H1 (cell line): ENCODE measurements around the gene NME1. TPM values are rescaled to one million over a fixed set of nuclear protein-coding genes. Genes with fewer than 3 reads are reported as not detected.

Experiments used
- CTCF ChIA-PET: fragments of 300-600 bp; sonication (Branson Sonifier 250); formaldehyde crosslinking; loops from one replicate; lab custom pipeline; 2021; ENCODE audit not compliant: partially characterized antibody; lab: Charles Lee
- POLR2A ChIA-PET: fragments of 300-600 bp; sonication (Branson Sonifier 250); formaldehyde crosslinking; loops from one replicate; lab custom pipeline; 2021; ENCODE audit warnings: inconsistent platforms; ENCODE audit not compliant: partially characterized antibody; lab: Charles Lee
- DNase-seq, 2 experiments: peaks; one replicate each; pipeline versions ENCODE4 v3.0.0 to v3.0.0-alpha.2; 2010 to 2022; ENCODE audit warnings: low spot score in 2 of 2, low read depth in 1 of 2, mixed read lengths in 1 of 2
- FAIRE-seq: peaks from 2 replicates; lab custom pipeline; 2011; peaks lifted over from hg19 to GRCh38; lab: Jason Lieb, UNC
- H2AFZ ChIP-seq: 2 replicates; pipeline ENCODE4 v1.8.1; 2012; ENCODE audit warnings: low read length, inconsistent platforms
- H2AK5ac ChIP-seq: 2 replicates; pipeline ENCODE4 v1.6.1; 2013; ENCODE audit warnings: low read depth, low read length
- H2BK120ac ChIP-seq: replicated peaks from 2 replicates; pipeline ENCODE3; 2013; ENCODE audit warnings: low read depth, low read length, inconsistent platforms
- H2BK12ac ChIP-seq: 2 replicates; pipeline ENCODE4 v1.6.1; 2013; ENCODE audit warnings: low read depth, low read length
- H2BK15ac ChIP-seq: 2 replicates; pipeline ENCODE4 v1.6.1; 2013; ENCODE audit warnings: low read length
- H2BK20ac ChIP-seq: 2 replicates; pipeline ENCODE4 v1.6.1; 2013; ENCODE audit warnings: low read length
- H2BK5ac ChIP-seq: 2 replicates; pipeline ENCODE4 v1.6.1; 2013; ENCODE audit warnings: low read depth, low read length
- H3K14ac ChIP-seq: 2 replicates; pipeline ENCODE4 v1.6.1; 2013; ENCODE audit warnings: inconsistent platforms; ENCODE audit not compliant: insufficient read length
- H3K18ac ChIP-seq: 2 replicates; pipeline ENCODE4 v1.6.1; 2013; ENCODE audit warnings: low read length; ENCODE audit errors: extremely low read depth
- H3K23ac ChIP-seq: 2 replicates; pipeline ENCODE4 v1.6.1; 2013; ENCODE audit warnings: inconsistent platforms; ENCODE audit not compliant: insufficient read length
- H3K23me2 ChIP-seq: 2 replicates; pipeline ENCODE4 v1.6.1; 2013; ENCODE audit warnings: low read depth, low read length
- H3K27ac ChIP-seq: 2 replicates; pipeline ENCODE4 v1.6.1; 2011; ENCODE audit warnings: low read depth, low read length, inconsistent platforms
- H3K27me3 ChIP-seq, 4 experiments: replicated peaks in 1 of 4; 1 replicate in 1 of 4; 2 replicates in 3 of 4; pipeline versions ENCODE4 v1.6.1 to v1.8.1; 2011 to 2013; ENCODE audit warnings: low read length in 3 of 4, mild to moderate bottlenecking in 3 of 4, inconsistent platforms in 2 of 4, mixed read lengths in 2 of 4, moderate library complexity in 1 of 4; ENCODE audit not compliant: control insufficient read depth in 3 of 4, insufficient read depth in 3 of 4; ENCODE audit errors: extremely low read depth in 1 of 4
- H3K36me3 ChIP-seq, 4 experiments: 2 replicates each; pipeline versions ENCODE4 v1.6.1 to v1.8.1; 2011 to 2013; ENCODE audit warnings: mild to moderate bottlenecking in 4 of 4, low read length in 3 of 4, moderate library complexity in 2 of 4, control low read depth in 1 of 4, inconsistent platforms in 1 of 4; ENCODE audit not compliant: insufficient read depth in 4 of 4, control insufficient read depth in 2 of 4
- H3K4ac ChIP-seq: replicated peaks from 2 replicates; pipeline ENCODE3; 2013; ENCODE audit warnings: low read length, low read depth, mixed read lengths, inconsistent platforms; ENCODE audit not compliant: insufficient read length
- H3K4me1 ChIP-seq, 4 experiments: replicated peaks in 1 of 4; 1 replicate in 1 of 4; 2 replicates in 3 of 4; pipeline versions ENCODE4 v1.6.1 to v1.8.1; 2011 to 2013; ENCODE audit warnings: low read length in 3 of 4, inconsistent platforms in 2 of 4, mixed read lengths in 1 of 4; ENCODE audit not compliant: insufficient read depth in 4 of 4, control insufficient read depth in 3 of 4
- H3K4me2 ChIP-seq, 2 experiments: 2 replicates each; pipeline versions ENCODE4 v1.6.1 to v1.8.1; 2011 to 2013; ENCODE audit warnings: low read depth in 2 of 2, low read length in 2 of 2, control low read depth in 1 of 2, inconsistent platforms in 1 of 2, mild to moderate bottlenecking in 1 of 2; ENCODE audit not compliant: insufficient read depth in 1 of 2
- H3K4me3 ChIP-seq, 4 experiments: fragments of 200-600, 300-600 bp in 1 of 4; sonication (generic), shearing (Covaris generic), sonication (Bioruptor Twin) in 1 of 4; 2 replicates each; pipeline versions ENCODE4 v1.5.1 to v1.8.1; 2011 to 2016; ENCODE audit warnings: low read length in 4 of 4, low read depth in 3 of 4, control low read depth in 2 of 4, inconsistent platforms in 2 of 4, mild to moderate bottlenecking in 2 of 4, mixed read lengths in 1 of 4, moderate library complexity in 1 of 4; ENCODE audit not compliant: insufficient read depth in 2 of 4; ENCODE audit errors: extremely low read depth in 1 of 4
- H3K56ac ChIP-seq: replicated peaks from 2 replicates; pipeline ENCODE3; 2013; ENCODE audit warnings: low read depth, mild to moderate bottlenecking, mixed read lengths, low read length, inconsistent platforms; ENCODE audit not compliant: insufficient read length
- H3K79me1 ChIP-seq: 2 replicates; pipeline ENCODE4 v1.6.1; 2013; ENCODE audit warnings: low read depth, low read length, control low read depth
- H3K79me2 ChIP-seq, 2 experiments: 2 replicates each; pipeline versions ENCODE4 v1.6.1 to v1.8.1; 2012 to 2013; ENCODE audit warnings: low read length in 2 of 2, mild to moderate bottlenecking in 2 of 2, inconsistent platforms in 1 of 2; ENCODE audit not compliant: insufficient read depth in 2 of 2, control insufficient read depth in 1 of 2
- H3K9ac ChIP-seq, 4 experiments: replicated peaks in 1 of 4; 1 replicate in 1 of 4; 2 replicates in 3 of 4; pipeline versions ENCODE4 v1.6.1 to v1.8.1; 2011 to 2013; ENCODE audit warnings: low read depth in 3 of 4, low read length in 3 of 4, control low read depth in 2 of 4, mild to moderate bottlenecking in 2 of 4, moderate library complexity in 2 of 4, inconsistent platforms in 1 of 4; ENCODE audit errors: extremely low read depth in 1 of 4
- H3K9me3 ChIP-seq, 2 experiments: 2 replicates each; pipeline versions ENCODE4 v1.6.1 to v1.8.1; 2012 to 2013; ENCODE audit warnings: mild to moderate bottlenecking in 2 of 2, moderate library complexity in 2 of 2, control low read depth in 1 of 2, inconsistent platforms in 1 of 2, low read depth in 1 of 2, low read length in 1 of 2, mixed read lengths in 1 of 2; ENCODE audit not compliant: insufficient read depth in 2 of 2
- H4K20me1 ChIP-seq, 2 experiments: replicated peaks in 1 of 2; 2 replicates each; pipeline versions ENCODE3 to v1.8.1; 2011 to 2013; ENCODE audit warnings: inconsistent platforms in 2 of 2, low read length in 2 of 2, mild to moderate bottlenecking in 1 of 2; ENCODE audit not compliant: insufficient read depth in 2 of 2, control insufficient read depth in 1 of 2
- H4K5ac ChIP-seq: 2 replicates; pipeline ENCODE4 v1.6.1; 2013; ENCODE audit warnings: low read length, low read depth, mixed read lengths, inconsistent platforms; ENCODE audit not compliant: insufficient read length
- H4K8ac ChIP-seq: 2 replicates; pipeline ENCODE4 v1.8.0; 2013; ENCODE audit warnings: mild to moderate bottlenecking, moderate library complexity, low read length, inconsistent platforms; ENCODE audit not compliant: insufficient read depth; ENCODE audit errors: extremely low read depth
- H4K91ac ChIP-seq: replicated peaks from 2 replicates; pipeline ENCODE3; 2013; ENCODE audit warnings: low read length, mixed read lengths, inconsistent platforms; ENCODE audit not compliant: insufficient read length
- FOSL1 ChIP-seq: IDR thresholded peaks from 2 replicates; pipeline ENCODE4 v1.6.1; 2011; ENCODE audit warnings: mild to moderate bottlenecking, low read depth, low read length, moderate library complexity; ENCODE audit not compliant: insufficient read depth
- KDM1A ChIP-seq: fragments of 200-600, 300-600 bp; sonication (generic); IDR thresholded peaks from 2 replicates; pipeline ENCODE4 v1.7.1; 2016; ENCODE audit warnings: mild to moderate bottlenecking, low read length, borderline replicate concordance
- KDM4A ChIP-seq: IDR thresholded peaks from one replicate; pipeline ENCODE4 v1.7.1; 2012; ENCODE audit warnings: low read depth, mild to moderate bottlenecking, moderate library complexity, low read length, inconsistent platforms; ENCODE audit not compliant: severe bottlenecking
- MAFK ChIP-seq: IDR thresholded peaks from 2 replicates; pipeline ENCODE4 v1.6.1; 2012; ENCODE audit warnings: low read depth, mild to moderate bottlenecking, improper control_type of control experiment, low read length
- NRF1 ChIP-seq: IDR thresholded peaks from 2 replicates; pipeline ENCODE4 v1.6.1; 2011; ENCODE audit warnings: mild to moderate bottlenecking, low read depth, low read length, improper control_type of control experiment
- PHF8 ChIP-seq: fragments of 200-600 bp; sonication (generic); conservative IDR thresholded peaks from 2 replicates; pipeline ENCODE4 v1.7.1; 2012; ENCODE audit warnings: low read depth, mild to moderate bottlenecking, inconsistent platforms, low read length, moderate library complexity
- SIN3A ChIP-seq, 2 experiments: IDR thresholded peaks in 1 of 2; conservative IDR thresholded peaks in 1 of 2; 2 replicates each; pipeline ENCODE4 v1.6.1; 2011 to 2012; ENCODE audit warnings: low read length in 2 of 2, improper control_type of control experiment in 1 of 2, low read depth in 1 of 2, mild to moderate bottlenecking in 1 of 2
- SP1 ChIP-seq: IDR thresholded peaks from 2 replicates; pipeline ENCODE4 v1.6.1; 2011; ENCODE audit warnings: low read depth, low read length
- ZNF274 ChIP-seq: IDR thresholded peaks from 2 replicates; pipeline ENCODE4 v1.7.0; 2012; ENCODE audit warnings: low read length, borderline replicate concordance; ENCODE audit errors: extremely low read depth
- WGBS, 2 experiments: shearing (Covaris generic) in 1 of 2; methylation state at CpG; one replicate each; pipeline versions ENCODE4 v1.1.6 to v1.1.7; 2013 to 2015; ENCODE audit warnings: low lambda C conversion rate in 2 of 2, mixed read lengths in 2 of 2, inconsistent platforms in 1 of 2, low coverage in 1 of 2, missing lambda C conversion rate in 1 of 2; ENCODE audit not compliant: insufficient replicate concordance in 2 of 2, insufficient coverage in 1 of 2, insufficient read length in 1 of 2; ENCODE audit errors: extremely low coverage in 1 of 2, missing lambda C conversion rate in 1 of 2; 5-methylcytosine and 5-hydroxymethylcytosine counted together
- polyA plus RNA-seq, 7 experiments: library from polyadenylated mRNA; depleted of rRNA in 3 of 7; stranded (reverse) in 5 of 7; unstranded in 2 of 7; fragments of >200 nt in 5 of 7; fragments of 200-250 nt in 2 of 7; gene quantifications; 1 replicate in 5 of 7; 2 replicates in 1 of 7; 4 replicates in 1 of 7; pipeline versions ENCODE4 v1.2.1 to v1.2.3, GENCODE V29; 2011 to 2013; ENCODE audit warnings: missing spikeins in 2 of 7, mixed read lengths in 2 of 7
- total RNA-seq: library from RNA; stranded (reverse); fragmentation: NEBNext Ultra II Directional; extraction: Animal tissue kit (Norgen Biotek cat#: 25700); gene quantifications from 2 replicates; pipeline ENCODE4 v1.2.1, GENCODE V29; 2021
- TF ChIP-seq, protein P1 (sequence below): IDR thresholded peaks from 2 replicates; pipeline ENCODE4 v1.6.1; 2012; ENCODE audit warnings: inconsistent platforms

The NME1 gene
- total and polyA plus RNA-seq, 2 of the 8 experiments (the other 6 are each of a cell fraction or from before 2014, with no cell fraction given) = 307 to 380 TPM

- H2BK5ac ChIP-seq = no peak overlapping the region
- FAIRE-seq = no peak
- TF ChIP-seq SIN3A (conservative IDR thresholded peaks at IDR 0.05 in 1 of 2, IDR thresholded peaks at IDR 0.05 in 1 of 2; ENCODE audit: low read depth in 1 of 2, low read length in 2 of 2) (no peak), NRF1 (no peak), SP1 (no peak), KDM4A (no peak), ZNF274 (no peak), KDM1A (no peak), PHF8 (no peak), FOSL1 (no peak), MAFK (no peak)
- TF ChIP-seq, protein P1, sequence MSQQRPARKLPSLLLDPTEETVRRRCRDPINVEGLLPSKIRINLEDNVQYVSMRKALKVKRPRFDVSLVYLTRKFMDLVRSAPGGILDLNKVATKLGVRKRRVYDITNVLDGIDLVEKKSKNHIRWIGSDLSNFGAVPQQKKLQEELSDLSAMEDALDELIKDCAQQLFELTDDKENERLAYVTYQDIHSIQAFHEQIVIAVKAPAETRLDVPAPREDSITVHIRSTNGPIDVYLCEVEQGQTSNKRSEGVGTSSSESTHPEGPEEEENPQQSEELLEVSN = no peak
- TF ChIP-seq, all 59 proteins: peak for 0
Observed at GRCh38 chr17:51184124-51184523, 30.8 kb downstream of the NME1 start.

More at GRCh38 chr17:51184124-51184523, 30.8 kb downstream of the NME1 start:
- Histone ChIP-seq H3K27ac (no peak overlapping the region), H3K79me2 (no peaks in the 10 kb centered on the region), H2BK120ac (no peak overlapping the region), H3K23me2 (no peaks in the 10 kb centered on the region; the same call in 1 of the 2 replicates), H3K36me3 (peaks cover 6 to 54% (median 22%) of the 10 kb centered on the region in 4 experiments), H3K23ac (no peak overlapping the region), H3K4me2 (no peak overlapping the region), H3K79me1 (no peaks in the 10 kb centered on the region), H2AFZ (no peak overlapping the region), H2BK12ac (no peak overlapping the region), H4K5ac (no peak overlapping the region), H3K18ac (no peak overlapping the region), H3K27me3 (no peaks in the 10 kb centered on the region), H2BK15ac (no peak overlapping the region), H3K9ac (no peak overlapping the region), H2BK20ac (no peak overlapping the region), H4K91ac (no peak overlapping the region), H4K8ac (no peak overlapping the region), H3K4ac (no peak overlapping the region), H3K14ac (no peak overlapping the region), H3K4me1 (no peaks in the 10 kb centered on the region), H4K20me1 (peaks cover 0 to 3% of the 10 kb centered on the region in 2 experiments), H2AK5ac (no peak overlapping the region), H3K56ac (no peak overlapping the region), H3K4me3 (no peak overlapping the region), H3K9me3 (no peaks in the 10 kb centered on the region; a peak in 1 of 4 replicates)
- DNase-seq = no peak
- ChIA-PET CTCF (no interaction called here), POLR2A (interaction anchor here (0.7 to 1.5 kb wide), 5 partner anchors 9 to 55 kb away, joined by 3 to 5 read pairs (median 3); no protein-coding TSS in a partner anchor)
- 96% methylated on average over 1 of the region's 1 CpG; no CpG with 5 or more reads in 1 of the 2 experiments for WGBS, 2 experiments
